NCI-H2196 (cell line): Measurements from ENCODE around the gene LRFN2.

Experiments
- DNase-seq: peaks from one replicate; lab custom pipeline; 2025; ENCODE audit not compliant: unreplicated experiment; lab: John Stamatoyannopoulos, UW

The LRFN2 gene

GRCh38 chr6:40386200-40386599 lies 201.0 kb downstream of the LRFN2 start:
- no peak for DNase-seq

GRCh38 chr6:40383348-40384115 lies 203.6 kb downstream of the LRFN2 start:
- DNase-seq, result no peak

GRCh38 chr6:40380271-40380670 lies 206.9 kb downstream of the LRFN2 start:
- no peak for DNase-seq

GRCh38 chr6:40379811-40380210 lies 207.4 kb downstream of the LRFN2 start:
- no peak for DNase-seq

- no peak for DNase-seq
Measured at GRCh38 chr6:40378725-40379074, 208.5 kb downstream of the LRFN2 start.

GRCh38 chr6:40378071-40378724 lies 209.0 kb downstream of the LRFN2 start:
- no peak for DNase-seq

- DNase-seq, result no peak
Measured at GRCh38 chr6:40377173-40377806, 209.9 kb downstream of the LRFN2 start.

- DNase-seq, result peak; percentile 29
Measured at GRCh38 chr6:40376113-40376650, 211.0 kb downstream of the LRFN2 start.

- no peak for DNase-seq
Measured at GRCh38 chr6:40373267-40373666, 213.9 kb downstream of the LRFN2 start.

- DNase-seq, result no peak
Measured at GRCh38 chr6:40371621-40372020, 215.5 kb downstream of the LRFN2 start.

- DNase-seq, result no peak
Measured at GRCh38 chr6:40371095-40371494, 216.1 kb downstream of the LRFN2 start.

GRCh38 chr6:40369891-40370290 lies 217.3 kb downstream of the LRFN2 start:
- no peak for DNase-seq

GRCh38 chr6:40369042-40369441 lies 218.1 kb downstream of the LRFN2 start:
- no peak for DNase-seq

- DNase-seq, result no peak
Measured at GRCh38 chr6:40362859-40363258, 224.3 kb downstream of the LRFN2 start.

GRCh38 chr6:40359808-40360207 lies 227.4 kb downstream of the LRFN2 start:
- DNase-seq, result peak; percentile 60

GRCh38 chr6:40358473-40359460 lies 228.4 kb downstream of the LRFN2 start:
- no peak for DNase-seq

GRCh38 chr6:40356242-40356910 lies 230.8 kb downstream of the LRFN2 start:
- DNase-seq, result no peak

GRCh38 chr6:40355532-40355931 lies 231.6 kb downstream of the LRFN2 start:
- DNase-seq, result no peak

GRCh38 chr6:40355066-40355465 lies 232.1 kb downstream of the LRFN2 start:
- no peak for DNase-seq

GRCh38 chr6:40353967-40354452 lies 233.2 kb downstream of the LRFN2 start:
- no peak for DNase-seq
